ENCODE measurements around the gene PAX5.

The PAX5 gene

GRCh38 chr9:36940881-36941280 is 93.2 kb downstream of the PAX5 start:
- H3K79me2 ChIP-seq (ENCODE audit: low read length), result no peaks in the 10 kb centered on the region
- no peaks in the 10 kb centered on the region for H3K9me3 ChIP-seq (replicated peaks; ENCODE audit: insufficient read depth, low read length)
- H3K9me2 ChIP-seq (replicated peaks; ENCODE audit: insufficient read depth, low read length), result no peaks in the 10 kb centered on the region
- no peaks in the 10 kb centered on the region; the same call in 1 of the 2 replicates for H3K27me3 ChIP-seq (replicated peaks; ENCODE audit: insufficient read depth, low read length)
- no peak overlapping the region for H3K4me2 ChIP-seq (ENCODE audit: low read depth, low read length)
- no peaks in the 10 kb centered on the region for H4K20me1 ChIP-seq (ENCODE audit: insufficient read depth, low read length)
- H2AFZ ChIP-seq (ENCODE audit: low read length), result no peak overlapping the region
- no peak for TF ChIP-seq CTCF (IDR thresholded peaks at IDR 0.05; ENCODE audit: low read length)
- no peak for TF ChIP-seq EZH2 (optimal IDR thresholded peaks at IDR 0.05; ENCODE audit: low read depth, low read length)
- no peak for TF ChIP-seq EZH2phosphoT487 (IDR thresholded peaks at IDR 0.05; ENCODE audit: low read length)
- no peaks in the 10 kb centered on the region for H3F3A ChIP-seq (ENCODE audit: insufficient read depth, low read length)
- H3K4me3 ChIP-seq (ENCODE audit: low read length), result no peak overlapping the region
- H3K27ac ChIP-seq (ENCODE audit: low read length), result no peak overlapping the region
- H3K4me1 ChIP-seq (ENCODE audit: low read length), result no peaks in the 10 kb centered on the region
- no peak for DNase-seq
- H3K9ac ChIP-seq (ENCODE audit: low read length), result no peak overlapping the region
- H3K36me3 ChIP-seq (replicated peaks; ENCODE audit: insufficient read depth, low read length), result no peaks in the 10 kb centered on the region

- TF ChIP-seq EZH2phosphoT487 (IDR thresholded peaks at IDR 0.05; ENCODE audit: low read length) (no peak), EZH2 (optimal IDR thresholded peaks at IDR 0.05; ENCODE audit: low read depth, low read length) (no peak), CTCF (IDR thresholded peaks at IDR 0.05; ENCODE audit: low read length) (no peak)
- no peak for DNase-seq
- Histone ChIP-seq H3K9ac (ENCODE audit: low read length) (no peak overlapping the region), H3K4me2 (ENCODE audit: low read depth, low read length) (no peak overlapping the region), H4K20me1 (ENCODE audit: insufficient read depth, low read length) (no peaks in the 10 kb centered on the region), H3K4me1 (ENCODE audit: low read length) (no peaks in the 10 kb centered on the region), H3K9me2 (replicated peaks; ENCODE audit: insufficient read depth, low read length) (no peaks in the 10 kb centered on the region), H2AFZ (ENCODE audit: low read length) (no peak overlapping the region), H3K27ac (ENCODE audit: low read length) (no peak overlapping the region), H3K79me2 (ENCODE audit: low read length) (no peaks in the 10 kb centered on the region), H3F3A (ENCODE audit: insufficient read depth, low read length) (no peaks in the 10 kb centered on the region), H3K4me3 (ENCODE audit: low read length) (no peak overlapping the region), H3K36me3 (replicated peaks; ENCODE audit: insufficient read depth, low read length) (no peaks in the 10 kb centered on the region), H3K27me3 (replicated peaks; ENCODE audit: insufficient read depth, low read length) (no peaks in the 10 kb centered on the region; the same call in 1 of the 2 replicates), H3K9me3 (replicated peaks; ENCODE audit: insufficient read depth, low read length) (no peaks in the 10 kb centered on the region)
Measured at GRCh38 chr9:36940500-36940853, 93.6 kb downstream of the PAX5 start.

- no peaks in the 10 kb centered on the region for H4K20me1 ChIP-seq (ENCODE audit: insufficient read depth, low read length)
- no peak overlapping the region for H3K4me3 ChIP-seq (ENCODE audit: low read length)
- H3K9ac ChIP-seq (ENCODE audit: low read length), result no peak overlapping the region
- H3K4me2 ChIP-seq (ENCODE audit: low read depth, low read length), result no peak overlapping the region
- H3K36me3 ChIP-seq (replicated peaks; ENCODE audit: insufficient read depth, low read length), result no peaks in the 10 kb centered on the region
- H3F3A ChIP-seq (ENCODE audit: insufficient read depth, low read length), result no peaks in the 10 kb centered on the region
- H3K9me3 ChIP-seq (replicated peaks; ENCODE audit: insufficient read depth, low read length), result no peaks in the 10 kb centered on the region
- H3K79me2 ChIP-seq (ENCODE audit: low read length), result no peaks in the 10 kb centered on the region
- TF ChIP-seq CTCF (IDR thresholded peaks at IDR 0.05; ENCODE audit: low read length), result no peak
- no peak for TF ChIP-seq EZH2phosphoT487 (IDR thresholded peaks at IDR 0.05; ENCODE audit: low read length)
- TF ChIP-seq EZH2 (optimal IDR thresholded peaks at IDR 0.05; ENCODE audit: low read depth, low read length), result no peak
- H3K27ac ChIP-seq (ENCODE audit: low read length), result no peak overlapping the region
- DNase-seq, result no peak
- H3K4me1 ChIP-seq (ENCODE audit: low read length), result no peaks in the 10 kb centered on the region
- no peak overlapping the region for H2AFZ ChIP-seq (ENCODE audit: low read length)
- H3K27me3 ChIP-seq (replicated peaks; ENCODE audit: insufficient read depth, low read length), result no peaks in the 10 kb centered on the region; the same call in 1 of the 2 replicates
- no peaks in the 10 kb centered on the region for H3K9me2 ChIP-seq (replicated peaks; ENCODE audit: insufficient read depth, low read length)
Measured at GRCh38 chr9:36939655-36940499, 94.2 kb downstream of the PAX5 start.
